SK-N-MC (cell line): Measurements from ENCODE around the gene PIKFYVE.

Experiments
- EZH2 ChIP-seq: fragments of 200-600 bp; sonication (generic); IDR thresholded peaks from one replicate; pipeline ENCODE4 v1.6.1; 2017; ENCODE audit warnings: antibody characterized with exemption
- POLR2AphosphoS5 ChIP-seq: IDR thresholded peaks from 2 replicates; pipeline ENCODE4 v1.6.1; 2012; ENCODE audit warnings: mild to moderate bottlenecking, low read depth, low read length, borderline replicate concordance

DNA sequence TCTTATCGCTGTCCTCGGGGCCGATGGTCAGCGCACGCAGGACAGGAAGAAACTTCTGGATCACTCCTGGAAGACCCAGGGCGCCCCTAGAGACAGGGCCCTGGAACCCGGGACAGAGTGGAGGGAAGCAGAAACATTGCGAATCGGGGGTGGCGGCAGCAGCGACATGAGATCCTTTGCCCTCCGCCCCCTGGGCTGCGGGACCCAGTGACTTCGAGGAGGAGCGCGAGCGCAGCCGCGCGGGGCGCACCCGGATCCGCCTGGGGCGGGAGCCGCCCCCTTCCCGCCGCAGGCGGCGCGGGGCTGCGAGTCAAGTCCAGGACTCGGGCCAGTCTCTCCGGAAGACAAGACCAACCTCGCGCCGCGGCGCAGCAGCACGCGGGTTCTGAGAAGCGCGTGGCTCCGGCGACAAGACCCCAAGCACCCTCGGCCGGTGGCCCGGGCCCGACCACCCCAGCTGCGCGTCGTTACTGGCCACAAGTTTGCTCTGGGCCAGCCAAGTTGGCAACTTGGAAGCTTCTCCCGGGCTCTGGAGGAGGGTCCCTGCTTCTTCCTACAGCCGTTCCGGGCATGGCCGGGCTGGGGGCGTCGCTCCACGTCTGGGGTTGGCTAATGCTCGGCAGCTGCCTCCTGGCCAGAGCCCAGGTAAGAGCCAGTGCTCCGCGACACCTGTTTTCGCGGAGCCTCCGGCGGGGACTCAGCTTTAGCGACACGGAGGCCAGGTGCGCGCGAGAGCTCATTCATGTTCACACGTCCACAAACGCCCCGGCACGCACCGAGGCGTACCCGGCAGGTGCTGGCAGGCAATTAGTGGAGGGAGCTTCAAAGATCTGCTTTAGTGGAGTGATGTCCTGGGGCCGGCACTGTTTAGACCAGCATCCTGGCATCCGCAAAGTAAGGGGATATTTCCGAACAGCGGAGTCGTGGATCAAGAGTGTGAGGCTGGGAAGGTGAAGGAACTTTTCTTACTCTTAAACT, 140.7 kb downstream of the PIKFYVE start, which contains the start of gene PTH2R:
- no peak for TF ChIP-seq EZH2
- TF ChIP-seq POLR2AphosphoS5: no peak
